HG03108 (cell line): ENCODE measurements around the gene NINJ1.

Experiments used
- ATAC-seq: cut with Tn5 transposase; IDR thresholded peaks from one replicate; pipeline ENCODE4 v1.9.1; 2021; ENCODE audit warnings: moderate library complexity; ENCODE audit not compliant: unreplicated experiment

NINJ1 gene, protein sequence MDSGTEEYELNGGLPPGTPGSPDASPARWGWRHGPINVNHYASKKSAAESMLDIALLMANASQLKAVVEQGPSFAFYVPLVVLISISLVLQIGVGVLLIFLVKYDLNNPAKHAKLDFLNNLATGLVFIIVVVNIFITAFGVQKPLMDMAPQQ

DNA sequence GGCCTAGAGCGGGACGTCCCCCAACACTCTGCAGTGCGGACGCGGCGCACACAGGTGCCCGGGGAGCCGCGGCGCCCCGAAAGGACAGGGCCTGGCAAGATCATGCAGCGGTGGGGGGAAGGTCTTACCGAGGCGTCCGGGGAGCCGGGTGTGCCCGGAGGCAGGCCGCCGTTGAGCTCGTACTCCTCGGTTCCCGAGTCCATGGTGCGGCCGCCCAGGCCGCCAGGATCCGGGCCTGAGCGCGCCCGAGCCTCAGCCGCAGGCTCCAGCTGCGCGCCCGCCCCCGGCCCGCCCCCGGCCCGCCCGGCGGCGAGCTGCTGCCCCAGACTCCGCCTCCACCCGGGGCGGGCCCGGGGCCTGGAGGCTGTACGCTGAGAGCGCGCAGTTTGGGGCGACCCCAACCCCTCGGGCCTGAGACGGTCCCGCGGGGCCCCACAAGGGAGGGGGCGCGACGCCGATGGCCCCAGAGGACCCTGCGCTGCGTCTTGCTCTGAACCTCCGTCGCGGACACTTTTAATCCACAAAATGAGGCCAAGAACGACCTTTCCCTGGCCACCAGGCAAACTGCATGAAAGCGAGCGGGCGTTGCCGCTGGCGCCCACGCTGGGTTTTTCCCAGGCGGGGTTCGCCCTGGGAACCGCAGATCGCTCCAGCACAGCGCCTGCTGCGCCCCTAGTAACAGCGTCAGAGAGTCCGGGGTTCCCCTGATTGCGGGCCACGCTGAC, at the start of gene NINJ1:
Gene NINJ1, minus strand, starts transcription at position 237 of the 725 bp plus-strand sequence. Its CDS starts 34 bp downstream, at position 203.
- ATAC-seq = peak; percentile 65

DNA sequence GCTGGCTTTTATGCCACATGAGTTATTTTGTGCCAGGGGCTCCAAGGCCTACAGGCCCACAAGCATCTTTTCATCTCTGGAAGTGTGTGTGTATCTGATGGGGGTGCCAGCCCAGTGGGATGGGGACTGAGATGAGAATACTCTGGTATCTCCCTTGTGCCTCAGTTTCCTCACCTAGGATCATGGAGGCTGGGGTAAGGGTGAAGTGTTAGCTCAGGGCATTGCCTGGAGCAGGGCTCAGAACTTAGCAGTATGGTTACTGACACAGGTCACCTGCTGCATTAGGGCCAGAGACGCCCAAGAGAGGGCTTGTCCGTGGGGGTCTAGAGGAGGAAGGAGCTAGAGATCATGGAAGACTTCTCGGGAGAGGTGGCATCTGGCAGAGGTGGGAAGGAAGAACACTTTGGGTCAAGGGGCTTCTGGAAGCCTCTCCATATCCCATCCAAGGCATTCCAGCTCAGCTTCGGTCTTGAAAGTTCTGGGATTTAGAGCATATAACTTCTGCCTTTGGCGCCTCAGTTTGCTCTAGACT, 49.1 kb upstream of the NINJ1 start:
- no peak for ATAC-seq

DNA sequence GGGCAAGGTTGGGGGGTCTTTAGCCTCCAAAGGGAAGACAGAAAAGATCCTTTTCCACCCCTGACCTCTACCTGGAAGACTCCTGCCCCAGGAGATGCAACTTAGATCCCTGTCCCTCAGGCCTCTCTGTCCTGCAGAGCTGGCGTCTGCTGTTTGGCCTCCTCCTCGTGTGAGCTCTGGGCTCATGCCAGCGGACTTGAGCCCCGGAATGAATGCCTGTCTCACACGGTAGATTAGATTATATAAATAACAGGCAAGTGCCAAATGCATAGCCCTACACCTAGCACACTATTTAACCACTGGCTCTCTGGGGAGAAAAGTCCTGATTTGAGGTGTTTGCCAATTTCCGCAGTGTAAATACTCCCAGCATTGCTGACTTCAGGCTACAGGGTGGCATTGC, 48.5 kb upstream of the NINJ1 start:
- no peak for ATAC-seq

DNA sequence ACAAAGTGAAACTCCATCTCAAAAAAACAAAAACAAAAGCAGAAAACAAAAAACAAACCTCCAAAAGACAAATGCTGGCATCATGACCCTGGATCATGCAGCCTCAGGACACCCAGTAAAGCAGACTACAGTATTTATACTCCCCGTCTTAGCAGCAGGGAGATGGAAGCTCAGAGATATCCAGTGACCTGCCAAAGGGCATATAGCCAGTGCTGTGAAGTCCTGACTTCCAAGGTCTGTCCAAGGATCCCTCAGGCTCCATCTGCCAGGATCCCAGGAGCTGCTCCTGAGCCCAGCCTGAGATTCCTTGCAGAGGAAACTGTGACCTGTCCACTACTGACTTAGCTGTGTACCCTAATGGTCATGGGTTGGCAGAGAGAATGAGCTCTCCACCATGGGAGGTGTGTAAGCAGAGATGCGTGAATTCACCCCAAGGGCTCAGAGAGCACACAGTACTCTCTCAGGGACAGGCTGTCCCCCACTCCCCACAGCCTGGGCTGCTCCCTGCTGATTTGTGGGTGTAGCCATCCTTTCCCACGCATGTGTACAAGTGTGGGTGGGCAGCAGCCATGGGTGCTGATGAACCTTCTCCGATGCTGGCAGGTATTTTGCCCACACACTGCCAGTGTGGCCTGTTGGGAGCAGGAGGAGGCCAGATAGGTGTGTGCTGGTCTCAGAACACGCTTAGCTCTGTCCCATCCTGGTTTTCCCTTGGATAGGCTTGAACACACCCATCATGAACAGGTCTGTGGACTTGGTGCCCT, 47.8 kb upstream of the NINJ1 start:
- ATAC-seq = no peak

DNA sequence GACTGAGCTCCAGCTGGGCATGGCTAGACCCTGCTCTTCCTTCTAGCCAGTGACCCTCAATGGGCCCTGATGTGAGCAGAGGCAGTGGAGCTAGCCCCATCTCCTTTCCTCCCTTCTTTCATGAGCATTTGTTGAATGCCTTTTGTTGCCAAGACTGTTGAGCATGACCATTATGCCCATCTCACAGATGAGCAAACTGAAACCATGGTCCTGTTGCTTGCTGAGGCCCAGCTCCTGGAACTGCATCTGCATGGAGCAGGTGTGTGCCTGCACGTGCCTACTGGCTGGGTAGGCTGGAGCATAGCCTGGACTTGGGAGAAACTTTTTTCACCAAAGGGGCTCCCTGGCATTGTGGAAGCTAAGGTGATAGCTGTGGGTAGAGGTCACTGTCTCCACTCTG, 46.9 kb upstream of the NINJ1 start:
- no peak for ATAC-seq

DNA sequence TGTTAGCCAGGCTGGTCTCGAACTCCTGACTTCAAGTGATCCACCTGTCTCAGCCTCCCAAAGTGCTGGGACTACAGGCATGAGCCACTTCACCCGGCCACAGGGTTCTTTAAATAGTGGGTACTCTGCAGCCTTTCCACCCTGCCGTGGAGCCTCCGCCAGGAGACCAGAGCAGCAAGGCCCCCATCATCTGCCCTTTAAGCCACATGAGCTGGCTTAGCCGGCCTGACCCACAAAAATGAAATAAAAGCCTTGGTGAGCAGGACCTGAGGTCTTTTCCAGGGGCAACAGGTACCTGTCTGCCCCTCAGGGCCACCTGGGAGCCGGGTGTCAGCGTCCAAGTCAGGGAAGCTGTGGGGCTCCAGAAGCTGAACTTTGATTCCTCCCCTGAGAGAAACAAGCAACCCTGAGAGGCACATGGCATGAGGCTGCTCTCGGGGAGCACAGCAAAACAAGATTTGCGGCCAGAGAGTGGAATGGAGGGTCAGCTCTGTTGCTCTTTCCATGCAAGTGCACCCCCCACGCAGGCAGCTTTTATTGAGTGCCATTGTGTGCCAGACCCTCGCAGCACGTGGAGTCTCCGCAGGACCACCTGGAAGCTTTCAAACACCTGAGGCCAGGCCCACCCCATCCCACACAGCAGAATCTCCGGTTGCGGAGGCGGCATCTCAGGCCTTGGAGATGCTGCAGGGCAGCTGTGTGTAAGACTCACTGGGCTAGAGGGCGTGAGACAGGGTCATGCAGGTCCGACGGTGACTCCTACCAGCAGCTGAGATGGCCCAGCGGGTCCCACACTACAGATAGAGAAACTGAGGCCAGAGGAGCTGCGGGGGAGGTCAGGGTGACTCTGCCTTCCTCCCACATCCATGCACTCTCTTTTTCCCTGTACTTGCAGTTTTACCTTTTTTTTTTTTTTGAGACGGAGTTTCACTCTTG, 45.1 kb upstream of the NINJ1 start:
- ATAC-seq = no peak

DNA sequence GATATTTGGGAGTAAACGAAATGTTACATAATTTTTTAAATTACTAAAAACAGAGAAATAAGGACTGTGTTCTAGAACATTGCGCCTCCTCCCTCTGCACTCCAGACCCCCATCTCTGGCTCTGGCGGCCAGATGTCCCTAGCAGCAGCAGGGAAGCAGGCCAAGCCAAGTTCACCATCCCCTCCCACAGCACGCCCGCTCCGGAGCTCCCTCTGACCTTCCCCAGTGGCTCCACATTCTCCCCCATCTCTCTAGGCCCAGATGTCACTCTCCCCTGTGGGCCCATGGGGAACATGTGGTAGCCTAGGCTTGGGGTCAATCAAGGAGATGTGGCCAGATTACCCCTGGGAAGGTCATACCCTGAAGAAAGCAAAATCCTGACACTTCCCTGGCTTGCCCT, 43.6 kb upstream of the NINJ1 start:
- ATAC-seq = no peak

DNA sequence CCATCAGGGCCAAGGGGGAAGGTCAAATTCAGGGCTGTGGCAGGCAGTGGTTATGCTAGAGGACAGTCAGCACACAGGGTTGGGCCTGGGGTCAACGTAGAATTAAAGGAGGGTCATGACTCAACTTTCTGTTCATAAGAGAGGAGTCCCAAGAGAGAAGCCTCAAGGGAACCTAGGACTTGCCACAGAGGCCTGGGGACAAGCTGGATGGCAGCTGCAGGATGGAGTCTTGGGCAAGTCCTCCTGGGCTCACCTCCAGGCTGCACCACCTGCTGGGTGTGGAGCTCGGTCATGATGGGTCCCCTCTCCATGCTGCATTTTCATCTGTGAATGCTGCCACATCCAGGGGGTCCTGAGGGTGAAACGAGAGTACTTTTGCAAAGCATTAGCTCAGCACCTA, 40.9 kb upstream of the NINJ1 start:
- ATAC-seq = no peak

DNA sequence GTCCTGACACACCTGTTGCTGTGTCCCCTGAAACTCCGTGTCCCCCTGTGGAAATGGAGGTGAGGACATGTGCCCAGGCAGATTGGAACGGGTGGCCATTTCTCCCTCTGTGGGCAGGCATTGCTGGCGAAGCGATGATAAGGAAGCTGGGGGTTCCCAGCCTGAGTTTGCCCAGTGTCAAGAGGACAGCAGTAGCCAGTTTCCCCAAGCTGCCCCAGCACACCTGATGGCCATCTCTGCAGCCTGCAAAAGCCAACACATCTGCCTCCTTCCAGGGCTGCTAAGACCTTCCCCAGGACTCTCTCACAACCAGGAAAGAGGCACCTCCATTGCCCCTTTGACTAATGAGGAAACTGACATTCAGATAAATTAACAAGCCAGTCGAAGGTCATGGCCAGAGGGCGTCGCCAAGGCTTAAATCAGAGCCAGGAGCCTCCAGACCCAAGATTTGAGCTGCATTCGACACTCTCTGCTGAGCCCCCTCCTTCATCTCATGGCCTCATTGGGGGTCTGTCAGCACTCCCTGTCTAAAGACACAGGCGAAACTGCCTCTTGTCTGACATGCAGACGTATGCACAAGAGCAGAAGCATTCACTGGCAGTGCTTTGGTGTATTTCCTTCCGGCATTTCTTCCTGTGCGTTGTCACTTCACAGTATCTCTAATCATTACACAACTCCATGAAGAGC, 39.5 kb upstream of the NINJ1 start:
- ATAC-seq = no peak

DNA sequence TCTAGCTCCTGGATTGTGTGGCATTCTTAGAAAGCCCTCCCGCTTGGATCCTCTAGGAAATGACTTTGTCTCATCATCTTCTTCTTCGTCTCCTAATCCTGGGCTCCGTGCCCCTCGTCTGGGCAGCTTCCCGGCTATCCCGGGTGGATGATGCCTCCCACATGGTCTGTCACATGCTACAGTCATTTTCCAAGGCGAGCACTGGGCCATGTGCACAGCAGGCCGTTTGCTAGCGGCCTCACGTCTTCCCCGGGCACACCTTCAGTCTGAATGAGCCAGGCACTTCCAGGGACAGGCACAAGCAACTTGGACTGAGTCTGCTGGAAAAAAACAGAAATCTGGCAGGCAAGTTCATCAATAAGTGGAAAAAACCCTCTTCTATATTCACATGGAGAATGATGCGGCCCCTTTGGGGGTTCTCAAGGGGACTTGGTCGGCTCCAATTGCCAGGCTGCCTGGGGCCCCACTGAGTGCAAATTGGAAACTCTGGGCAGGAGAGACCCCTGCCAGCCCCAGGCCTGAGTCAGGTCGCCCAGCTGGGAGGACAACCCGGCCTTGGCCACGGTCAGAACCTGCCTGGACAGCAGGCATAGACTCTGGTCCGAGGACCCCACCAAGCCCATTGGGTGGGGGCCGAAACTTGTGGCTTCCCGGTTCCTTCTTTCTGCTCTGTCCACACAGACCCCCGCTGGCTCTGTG, 38.8 kb upstream of the NINJ1 start:
- ATAC-seq = no peak

DNA sequence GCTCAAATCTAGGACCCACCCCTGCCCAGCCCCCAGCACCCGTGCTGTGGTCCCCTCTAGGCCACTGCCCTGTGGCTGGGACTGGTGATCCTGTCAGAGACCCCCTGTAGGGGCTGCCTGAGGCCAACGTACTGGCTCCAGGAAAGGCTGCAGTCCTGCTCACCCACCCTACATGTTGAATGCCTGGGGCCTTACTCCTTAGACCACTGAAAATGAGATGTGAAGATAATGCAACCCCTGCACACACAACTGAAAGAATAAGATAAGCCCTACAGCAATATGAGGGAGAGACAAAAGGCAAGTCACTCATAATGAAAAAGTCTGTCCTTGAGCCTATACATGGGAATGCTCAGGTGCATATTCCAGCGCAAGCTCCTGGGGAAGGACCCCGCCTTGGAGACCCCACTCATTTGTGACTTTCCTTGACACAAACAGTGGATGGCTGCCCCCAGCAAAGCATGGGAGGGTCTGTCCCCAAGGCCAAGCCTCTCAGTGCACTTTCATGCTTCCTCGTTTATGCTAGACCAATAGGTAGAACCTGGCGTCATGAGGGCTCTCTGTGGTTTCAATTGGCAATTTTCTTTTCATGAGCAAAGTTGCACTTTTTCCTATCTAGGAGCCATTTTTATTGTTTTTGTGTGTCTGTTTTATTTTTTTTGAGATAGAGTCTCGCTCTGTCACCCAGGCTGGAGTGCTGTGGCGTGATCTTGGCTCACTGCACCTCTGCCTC, 37.4 kb upstream of the NINJ1 start:
- no peak for ATAC-seq

DNA sequence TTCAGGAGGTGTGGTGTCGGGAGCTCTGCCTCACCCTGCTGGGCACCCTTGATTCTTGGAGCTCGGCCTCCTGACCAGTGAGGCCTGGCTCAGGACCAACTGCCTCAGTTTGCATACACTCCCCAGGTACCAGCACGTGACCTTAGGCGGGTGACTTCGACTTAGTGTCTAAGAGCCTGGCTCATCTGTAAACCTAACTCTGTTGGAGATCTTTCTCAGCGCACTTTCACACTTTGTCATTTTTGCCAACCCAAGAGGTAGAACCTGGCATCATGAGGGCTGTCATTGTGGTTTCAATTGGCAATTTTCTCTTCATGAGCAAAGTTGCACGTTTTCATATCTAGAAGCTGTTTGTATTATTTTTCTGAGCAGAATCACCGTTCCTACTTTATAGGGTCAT, 36.5 kb upstream of the NINJ1 start:
- ATAC-seq = no peak

DNA sequence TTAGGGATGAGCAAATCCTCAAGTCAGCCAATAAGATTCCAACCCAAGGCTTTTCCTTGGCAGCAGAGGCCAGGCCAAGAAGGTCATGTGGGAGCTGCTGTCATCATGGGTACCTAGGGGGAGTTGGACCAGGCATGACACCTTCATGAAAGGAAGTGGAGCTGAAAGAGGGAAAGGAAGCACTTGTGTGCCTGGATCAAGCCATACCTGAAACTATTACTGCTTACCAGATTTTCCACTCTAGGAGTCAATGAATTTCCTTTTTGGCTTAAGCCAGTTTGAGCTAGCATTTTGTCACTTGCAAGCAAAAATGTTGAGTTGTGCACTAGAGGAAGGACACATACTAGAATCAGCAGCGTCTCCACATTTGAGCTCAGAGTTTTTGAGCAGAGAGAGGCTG, 35.4 kb upstream of the NINJ1 start:
- ATAC-seq = no peak

DNA sequence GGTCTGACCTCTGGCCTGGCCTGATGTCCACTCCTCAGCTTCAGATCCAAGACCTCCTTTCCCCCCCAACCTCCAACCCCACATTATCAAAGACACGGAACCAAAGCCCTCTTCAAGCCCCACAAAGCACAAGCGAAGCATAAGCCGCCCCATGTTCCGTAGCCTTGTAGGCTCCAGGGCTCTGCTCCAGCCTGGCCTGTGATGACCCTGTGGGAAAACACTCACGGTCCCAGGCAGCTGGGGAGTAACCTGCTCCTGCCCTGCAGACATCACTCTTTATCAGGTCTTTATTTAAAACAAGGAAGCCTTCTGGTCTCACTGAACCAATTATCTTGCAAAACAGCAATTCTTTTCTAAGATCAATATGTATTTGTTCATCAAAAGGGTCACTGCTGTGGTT, 34.5 kb upstream of the NINJ1 start:
- ATAC-seq = no peak

DNA sequence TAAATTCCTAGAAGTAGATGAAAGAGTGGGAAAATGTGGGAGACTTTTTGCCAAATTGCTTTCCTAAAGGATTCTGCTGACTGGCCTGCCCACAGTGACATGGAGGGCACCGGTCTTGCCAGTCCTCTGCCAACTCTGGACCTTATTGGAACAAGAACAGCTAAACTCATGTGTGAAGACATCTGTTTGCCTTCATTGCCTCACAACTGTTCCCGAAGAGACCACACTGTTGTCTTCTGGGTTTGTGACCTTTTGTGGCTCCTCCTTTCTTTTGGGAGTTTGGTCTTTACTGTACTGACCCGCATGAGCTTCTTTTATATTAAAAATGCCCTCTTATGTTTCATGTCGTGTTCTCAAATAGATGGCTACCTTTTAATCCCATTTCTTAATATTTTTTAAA, 33.8 kb upstream of the NINJ1 start:
- ATAC-seq = no peak

DNA sequence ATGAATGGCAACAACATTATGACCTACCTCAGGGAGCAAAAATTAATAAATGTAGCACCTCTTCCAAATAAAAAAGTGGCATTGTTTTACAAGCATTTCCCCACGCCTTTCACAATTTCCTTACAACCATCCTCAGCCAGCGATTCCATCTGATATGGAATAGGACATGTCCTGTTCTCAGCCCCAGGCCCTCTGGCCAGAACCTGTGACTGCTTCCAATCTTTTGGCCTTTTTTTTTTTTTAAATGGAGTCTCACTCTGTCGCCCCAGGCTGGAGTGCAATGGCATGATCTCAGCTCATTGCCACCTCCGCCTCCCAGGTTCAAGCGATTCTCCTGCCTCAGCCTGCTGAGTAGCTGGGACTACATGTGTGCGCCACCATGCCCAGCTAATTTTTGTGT, 33.1 kb upstream of the NINJ1 start:
- no peak for ATAC-seq

DNA sequence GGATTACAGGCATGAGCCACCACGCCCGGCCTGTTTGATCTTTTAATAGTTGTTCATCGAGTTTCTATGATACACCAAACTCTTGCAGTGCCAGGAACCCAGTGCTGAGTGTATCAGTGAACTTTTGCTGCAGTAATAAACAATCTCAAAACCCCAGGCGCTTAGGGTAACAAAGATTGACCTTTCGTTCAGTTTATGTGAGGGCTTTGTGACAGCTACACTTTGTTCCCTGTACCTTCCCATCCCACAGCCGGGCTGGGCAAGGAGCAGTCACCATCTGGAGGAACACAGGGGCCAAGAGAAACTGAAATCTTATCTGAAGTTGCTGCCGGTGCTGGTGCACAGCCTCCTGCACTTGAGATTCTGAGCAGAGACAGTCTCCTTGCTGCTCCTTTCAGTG, 32.6 kb upstream of the NINJ1 start:
- no peak for ATAC-seq

DNA sequence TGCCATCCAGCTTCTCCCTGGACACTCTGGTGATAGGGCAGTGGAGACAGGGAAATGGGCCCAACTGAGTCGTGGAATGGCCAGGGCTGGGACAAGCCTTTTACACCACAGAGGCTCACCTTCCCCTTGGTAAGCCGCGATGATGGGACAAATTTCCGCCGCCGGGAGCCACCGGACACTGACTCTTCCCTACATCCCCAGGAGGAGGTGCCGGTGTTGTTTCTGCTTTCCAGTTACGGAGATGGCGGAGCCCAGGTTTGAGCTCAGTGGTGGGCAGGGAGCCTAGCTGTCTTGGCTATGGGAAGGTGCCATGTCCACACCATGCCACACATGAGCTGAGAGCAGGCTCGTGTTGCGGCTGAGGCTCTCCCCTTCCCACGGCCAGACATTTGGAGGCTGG, 30.0 kb upstream of the NINJ1 start:
- ATAC-seq = no peak
